GM12873 (cell line): ENCODE data around the gene LIPH.

ENCODE experiments used
- CTCF ChIP-seq: IDR thresholded peaks from 2 replicates; pipeline ENCODE4 v1.5.1; 2012; ENCODE audit warnings: low read depth, mild to moderate bottlenecking, moderate library complexity, low read length, control low read depth; ENCODE audit not compliant: insufficient read depth; ENCODE audit errors: missing control alignments

Gene LIPH

GRCh38 chr3:185540695-185541094, 11.7 kb downstream of the LIPH start:
- TF ChIP-seq CTCF: no peak

GRCh38 chr3:185539934-185540333, 12.5 kb downstream of the LIPH start:
- TF ChIP-seq CTCF: no peak

- no peak for TF ChIP-seq CTCF
These were observed 14.9 kb downstream of the LIPH start for GRCh38 chr3:185537369-185537970.

- no peak for TF ChIP-seq CTCF
These were observed 17.9 kb downstream of the LIPH start for GRCh38 chr3:185534511-185534910.

GRCh38 chr3:185532901-185533300, 19.5 kb downstream of the LIPH start:
- TF ChIP-seq CTCF: no peak

- no peak for TF ChIP-seq CTCF
These were observed 21.5 kb downstream of the LIPH start for GRCh38 chr3:185530856-185531255.

- TF ChIP-seq CTCF: no peak
These were observed 23.9 kb downstream of the LIPH start for GRCh38 chr3:185528532-185528931.

- no peak for TF ChIP-seq CTCF
These were observed 25.0 kb downstream of the LIPH start for GRCh38 chr3:185527364-185527763.
